ENCODE data around the gene HBG2.
"Not testable (repeated sequence)": the region's sequence is repeated elsewhere in the genome, so short reads cannot be mapped to it uniquely, and the experiment has no call there.

Gene HBG2

DNA sequence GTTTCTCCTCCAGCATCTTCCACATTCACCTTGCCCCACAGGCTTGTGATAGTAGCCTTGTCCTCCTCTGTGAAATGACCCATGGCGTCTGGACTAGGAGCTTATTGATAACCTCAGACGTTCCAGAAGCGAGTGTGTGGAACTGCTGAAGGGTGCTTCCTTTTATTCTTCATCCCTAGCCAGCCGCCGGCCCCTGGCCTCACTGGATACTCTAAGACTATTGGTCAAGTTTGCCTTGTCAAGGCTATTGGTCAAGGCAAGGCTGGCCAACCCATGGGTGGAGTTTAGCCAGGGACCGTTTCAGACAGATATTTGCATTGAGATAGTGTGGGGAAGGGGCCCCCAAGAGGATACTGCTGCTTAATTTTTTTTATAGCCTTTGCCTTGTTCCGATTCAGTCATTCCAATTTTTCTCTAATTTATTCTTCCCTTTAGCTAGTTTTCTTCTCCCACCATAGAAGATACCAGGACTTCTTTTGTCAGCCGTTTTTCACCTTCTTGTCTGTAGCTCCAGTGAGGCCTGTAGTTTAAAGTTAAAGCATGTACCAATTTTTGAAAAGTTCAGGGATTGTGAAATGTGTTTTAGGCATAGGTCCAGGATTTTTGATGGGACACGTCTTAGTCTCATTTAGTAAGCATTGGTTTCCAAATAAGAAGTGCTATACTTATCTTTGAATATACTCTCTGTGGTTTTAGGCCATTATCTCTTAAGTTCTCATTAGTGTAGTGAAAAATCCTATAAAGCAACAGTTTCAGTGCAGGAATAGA, at the start of gene HBG2:
Gene HBG2 (minus strand): TSS at position 136 of the 768 bp plus-strand sequence. CDS start 53 bp downstream, at position 83.
- not testable (repeated sequence) for DNase-seq

- DNase-seq = no peak
Observed at GRCh38 chr11:5304046-5304445, 49.5 kb upstream of the HBG2 start.

DNA sequence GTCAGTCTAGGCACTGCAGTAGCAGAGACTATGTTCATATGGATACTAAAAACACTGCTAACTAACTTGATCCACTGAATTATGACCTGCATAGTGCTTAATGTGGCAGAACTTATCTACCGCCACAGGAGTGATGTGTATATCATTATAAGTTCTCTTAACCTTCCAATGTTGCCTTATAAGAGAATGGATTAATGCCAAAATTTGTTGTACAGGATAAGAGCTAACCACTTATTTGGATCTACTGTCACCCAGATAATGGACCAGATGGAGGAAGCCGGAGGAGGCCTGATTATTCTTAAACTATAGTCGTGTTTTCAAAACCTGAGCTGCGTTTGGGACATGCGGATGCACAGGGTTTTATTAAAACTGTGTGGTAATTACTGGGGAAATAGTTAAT, 49.0 kb upstream of the HBG2 start:
- no peak for DNase-seq

GRCh38 chr11:5301846-5302245, 47.3 kb upstream of the HBG2 start, which contains the start of gene OR51B4:
OR51B4 (minus strand) TSS chr11:5301946; CDS start chr11:5301946, 0 bp downstream.
- DNase-seq = no peak

GRCh38 chr11:5300251-5300650, 45.7 kb upstream of the HBG2 start:
- DNase-seq = no peak

- no peak for DNase-seq
Observed at GRCh38 chr11:5298451-5298850, 43.9 kb upstream of the HBG2 start.

GRCh38 chr11:5297721-5298323, 43.2 kb upstream of the HBG2 start:
- DNase-seq = no peak

DNA sequence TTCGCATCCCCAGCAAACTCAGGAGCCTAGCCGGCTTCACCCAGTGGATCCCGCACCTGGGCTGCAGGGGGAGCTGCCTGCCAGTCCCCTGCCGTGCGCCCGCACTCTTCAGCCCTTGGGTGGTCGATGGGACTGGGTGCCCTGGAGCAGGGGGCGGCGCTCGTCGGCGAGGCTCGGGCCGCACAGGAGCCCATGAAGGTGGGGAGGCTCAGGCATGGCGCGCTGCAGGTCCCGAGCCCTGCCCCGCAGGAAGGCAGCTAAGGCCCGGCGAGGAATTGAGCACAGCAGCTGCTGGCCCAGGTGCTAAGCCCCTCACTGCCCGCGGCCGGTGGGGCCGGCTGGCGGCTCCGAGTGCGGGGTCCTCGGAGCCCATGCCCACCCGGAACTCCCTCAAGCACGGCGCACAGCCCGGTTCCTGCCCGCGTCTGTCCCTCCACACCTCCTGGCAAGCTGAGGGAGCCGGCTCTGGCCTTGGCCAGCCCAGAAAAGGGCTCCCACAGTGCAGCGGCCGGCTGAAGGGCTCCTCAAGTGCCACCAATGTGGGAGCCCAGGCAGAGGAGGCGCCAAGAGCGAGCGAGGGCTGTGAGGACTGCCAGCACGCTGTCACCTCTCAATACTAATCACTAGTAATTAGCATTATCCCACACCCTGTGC, 39.9 kb upstream of the HBG2 start:
- not testable (repeated sequence) for DNase-seq

DNA sequence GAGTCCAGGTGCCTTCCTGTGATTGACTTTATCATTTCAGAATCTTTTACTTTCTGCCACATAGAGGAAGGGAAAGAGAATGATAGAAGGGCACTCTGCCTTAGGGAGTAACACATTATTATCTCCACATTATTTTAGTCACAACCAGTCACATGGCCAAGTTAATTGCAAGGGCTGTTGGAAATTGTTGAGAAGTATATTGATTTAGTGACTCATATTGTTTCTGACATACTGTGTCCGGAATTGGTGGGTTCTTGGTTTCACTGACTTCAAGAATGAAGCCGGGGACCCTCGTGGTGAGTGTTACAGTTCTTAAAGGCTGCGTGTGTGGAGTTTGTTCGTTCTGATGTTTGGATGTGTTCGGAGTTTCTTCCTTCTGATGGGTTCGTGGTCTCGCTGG, 38.4 kb upstream of the HBG2 start:
- no peak for DNase-seq

- no peak for DNase-seq
Observed at GRCh38 chr11:5291207-5291838, 36.7 kb upstream of the HBG2 start.

DNA sequence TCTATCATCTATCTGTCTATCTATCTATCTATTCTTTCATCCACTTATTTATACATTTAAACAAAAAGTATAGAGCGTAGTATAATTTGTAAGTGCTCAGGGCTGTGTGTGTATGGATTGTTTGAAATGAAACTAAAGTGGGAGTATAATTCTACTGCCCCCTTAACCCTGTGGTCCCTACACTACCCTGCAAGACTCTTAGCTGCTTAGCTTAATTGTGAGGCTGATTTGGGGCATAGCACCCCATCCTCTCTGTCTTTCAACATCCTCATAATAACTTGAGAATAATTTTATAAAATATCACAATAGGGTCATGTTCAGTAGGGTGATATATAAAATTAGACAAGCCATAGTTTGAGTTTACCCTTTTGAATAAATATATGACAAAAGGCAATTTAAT, 35.5 kb upstream of the HBG2 start:
- DNase-seq = no peak

GRCh38 chr11:5289696-5290095, 35.1 kb upstream of the HBG2 start:
- no peak for DNase-seq

DNA sequence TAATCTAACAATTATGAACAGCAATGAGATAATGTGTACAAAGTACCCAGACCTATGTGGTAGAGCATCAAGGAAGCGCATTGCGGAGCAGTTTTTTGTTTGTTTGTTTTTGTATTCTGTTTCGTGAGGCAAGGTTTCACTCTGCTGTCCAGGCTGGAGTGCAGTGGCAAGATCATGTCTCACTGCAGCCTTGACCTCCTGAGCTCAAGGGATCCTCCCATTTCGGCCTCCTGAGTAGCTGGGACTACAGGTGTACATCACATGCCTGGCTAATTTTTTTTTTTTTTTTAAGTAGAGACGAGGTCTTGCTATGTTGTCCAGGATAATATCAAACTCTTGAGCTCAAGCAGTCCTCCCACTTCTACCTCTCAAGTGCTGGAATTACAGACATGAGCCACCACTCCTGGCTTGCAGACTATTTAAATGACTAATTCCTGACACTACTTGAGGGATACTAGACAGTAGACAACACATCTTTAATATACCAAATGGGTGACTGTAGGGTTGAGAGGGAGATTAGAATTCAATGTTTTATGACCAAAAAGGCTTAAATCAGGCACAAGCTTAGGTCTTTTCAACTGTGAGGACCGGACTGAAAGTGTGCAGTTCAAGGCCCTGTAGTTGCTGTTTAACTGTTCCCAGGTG, 34.4 kb upstream of the HBG2 start:
- DNase-seq = no peak

- no peak for DNase-seq
Observed at GRCh38 chr11:5288108-5288905, 33.7 kb upstream of the HBG2 start.

GRCh38 chr11:5286901-5287300, 32.3 kb upstream of the HBG2 start:
- no peak for DNase-seq

- no peak for DNase-seq
Observed at GRCh38 chr11:5286351-5286750, 31.8 kb upstream of the HBG2 start.

DNA sequence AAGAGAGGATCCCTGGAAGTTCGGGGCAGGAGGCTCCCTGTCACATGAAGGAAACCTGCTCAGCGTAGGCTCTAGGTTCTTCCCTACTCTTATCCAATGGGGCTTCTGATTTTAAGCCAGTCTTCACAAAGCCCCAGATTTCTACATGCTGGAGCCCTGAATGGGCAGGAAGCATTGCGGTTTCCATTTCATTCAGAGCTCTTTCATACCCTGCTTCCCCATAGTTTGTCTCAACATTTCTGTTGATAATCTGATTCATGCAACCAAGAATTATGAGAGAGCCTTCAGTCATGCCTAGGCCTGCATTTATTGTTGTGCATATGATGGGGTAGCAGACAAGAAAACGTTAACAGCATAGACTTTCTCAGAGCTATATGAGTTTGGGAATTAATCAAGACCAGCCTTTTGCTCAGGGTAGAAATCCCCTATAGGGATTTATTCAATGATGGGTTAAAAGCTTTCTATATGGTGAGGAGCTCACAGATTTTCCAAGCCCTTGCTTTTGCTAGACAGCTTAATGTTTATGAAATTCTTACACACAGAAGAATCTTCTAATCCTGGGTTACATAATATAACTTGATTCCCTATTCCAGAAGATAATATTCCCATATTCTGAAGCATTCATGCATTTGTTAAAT, 31.2 kb upstream of the HBG2 start:
- DNase-seq = no peak

DNA sequence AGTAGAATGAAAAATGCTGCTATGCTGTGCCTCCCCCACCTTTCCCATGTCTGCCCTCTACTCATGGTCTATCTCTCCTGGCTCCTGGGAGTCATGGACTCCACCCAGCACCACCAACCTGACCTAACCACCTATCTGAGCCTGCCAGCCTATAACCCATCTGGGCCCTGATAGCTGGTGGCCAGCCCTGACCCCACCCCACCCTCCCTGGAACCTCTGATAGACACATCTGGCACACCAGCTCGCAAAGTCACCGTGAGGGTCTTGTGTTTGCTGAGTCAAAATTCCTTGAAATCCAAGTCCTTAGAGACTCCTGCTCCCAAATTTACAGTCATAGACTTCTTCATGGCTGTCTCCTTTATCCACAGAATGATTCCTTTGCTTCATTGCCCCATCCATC, 30.1 kb upstream of the HBG2 start:
- no peak for DNase-seq

- no peak for DNase-seq
Observed at GRCh38 chr11:5283882-5284281, 29.3 kb upstream of the HBG2 start.

DNA sequence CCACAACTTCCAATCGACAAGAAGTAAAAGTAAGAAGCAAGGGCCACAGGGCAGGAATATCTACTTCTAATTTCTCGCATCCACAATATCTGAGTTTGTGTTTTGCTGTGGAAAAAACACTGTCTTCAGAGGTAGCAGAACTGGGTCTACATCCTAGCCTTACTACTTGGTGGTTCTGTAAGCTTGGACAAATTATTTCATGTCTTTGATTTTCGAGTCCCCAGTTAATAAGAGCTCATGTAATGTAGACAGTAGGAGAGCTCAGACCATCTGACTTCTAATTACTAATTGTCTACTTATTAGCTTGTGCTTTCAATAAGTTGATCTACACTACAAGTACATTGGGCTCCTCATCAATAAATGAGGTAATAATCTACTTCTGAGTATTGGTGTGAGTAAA, 28.5 kb upstream of the HBG2 start:
- no peak for DNase-seq

GRCh38 chr11:5282628-5283027, 28.0 kb upstream of the HBG2 start:
- DNase-seq = no peak

GRCh38 chr11:5281596-5281995, 27.0 kb upstream of the HBG2 start:
- no peak for DNase-seq
